Fibroblast of lung (primary cell): Measurements from ENCODE around the gene OTUD3. TPM values are rescaled to one million over a fixed set of nuclear protein-coding genes. Genes with fewer than 3 reads are reported as not detected.
"Not testable (repeated sequence)": the region's sequence is repeated elsewhere in the genome, so short reads cannot be mapped to it uniquely, and the experiment has no call there.

Experiments
- DNase-seq, 2 donors: peaks; one replicate each; pipeline versions ENCODE4 v3.0.0 to v3.0.0-alpha.2; 2010; ENCODE audit warnings: low read depth in 2 of 2
- H2AFZ ChIP-seq: 2 replicates; pipeline ENCODE4 v1.5.1; 2012; ENCODE audit warnings: low read length, control low read depth, inconsistent platforms
- H3K27ac ChIP-seq: 2 replicates; pipeline ENCODE4 v1.5.1; 2011; ENCODE audit warnings: low read length, control low read depth; ENCODE audit not compliant: insufficient read depth
- H3K27me3 ChIP-seq: 2 replicates; pipeline ENCODE4 v1.5.1; 2011; ENCODE audit warnings: mild to moderate bottlenecking, low read length; ENCODE audit not compliant: control insufficient read depth, insufficient read depth
- H3K36me3 ChIP-seq: 2 replicates; pipeline ENCODE4 v1.5.1; 2011; ENCODE audit warnings: low read length; ENCODE audit not compliant: control insufficient read depth, insufficient read depth
- H3K4me1 ChIP-seq: 2 replicates; pipeline ENCODE4 v1.5.1; 2011; ENCODE audit warnings: low read length; ENCODE audit not compliant: control insufficient read depth, insufficient read depth; ENCODE audit errors: extremely low read depth
- H3K4me2 ChIP-seq: 2 replicates; pipeline ENCODE4 v1.5.1; 2011; ENCODE audit warnings: low read length, control low read depth; ENCODE audit not compliant: insufficient read depth; ENCODE audit errors: extremely low read depth
- H3K4me3 ChIP-seq, 4 experiments: fragments of 200-600 bp in 1 of 4; sonication (generic) in 1 of 4; replicated peaks in 1 of 4; 2 replicates each; pipeline ENCODE4 v1.5.1; 2011 to 2016; ENCODE audit warnings: low read length in 4 of 4, low read depth in 3 of 4, mild to moderate bottlenecking in 3 of 4, control low read depth in 2 of 4, inconsistent platforms in 1 of 4, mixed read lengths in 1 of 4; ENCODE audit not compliant: insufficient read depth in 1 of 4; ENCODE audit errors: control extremely low read depth in 1 of 4
- H3K79me2 ChIP-seq: 2 replicates; pipeline ENCODE4 v1.5.1; 2012; ENCODE audit warnings: mild to moderate bottlenecking, low read length, inconsistent platforms; ENCODE audit not compliant: control insufficient read depth, insufficient read depth
- H3K9ac ChIP-seq: 2 replicates; pipeline ENCODE4 v1.5.1; 2011; ENCODE audit warnings: mild to moderate bottlenecking, low read length, control low read depth; ENCODE audit not compliant: insufficient read depth
- H3K9me3 ChIP-seq: 2 replicates; pipeline ENCODE4 v1.5.1; 2012; ENCODE audit warnings: low read depth, low read length; ENCODE audit not compliant: control insufficient read depth, insufficient read depth
- H4K20me1 ChIP-seq: 2 replicates; pipeline ENCODE4 v1.5.1; 2011; ENCODE audit warnings: low read length; ENCODE audit not compliant: control insufficient read depth, insufficient read depth; ENCODE audit errors: extremely low read depth
- EZH2 ChIP-seq: IDR thresholded peaks from 2 replicates; pipeline ENCODE4 v1.5.1; 2012; ENCODE audit warnings: low read length, control low read depth, mild to moderate bottlenecking; ENCODE audit errors: missing control alignments
- polyA plus RNA-seq, 2 donors: library from polyadenylated mRNA; depleted of rRNA in 1 of 2; stranded (reverse) in 1 of 2; unstranded in 1 of 2; fragments of >200 nt; gene quantifications; 2 replicates each; pipeline ENCODE4 v1.2.1, GENCODE V29; 2011 to 2012; ENCODE audit warnings: missing spikeins in 1 of 2
- total RNA-seq: library from RNA; depleted of rRNA; stranded (reverse); fragments of >200 nt; gene quantifications from 2 replicates; pipeline ENCODE4 v1.2.1, GENCODE V29; 2014
- TF ChIP-seq, protein P1 (sequence below), 2 donors: IDR thresholded peaks in 1 of 2; conservative IDR thresholded peaks in 1 of 2; 1 replicate in 1 of 2; 2 replicates in 1 of 2; pipeline ENCODE4 v1.5.1; 2011 to 2012; ENCODE audit warnings: low read length in 2 of 2, control low read depth in 1 of 2, inconsistent platforms in 1 of 2, low read depth in 1 of 2, mild to moderate bottlenecking in 1 of 2

The OTUD3 gene
- total and polyA plus RNA-seq, 2 donors (not counting 1 experiment from before 2014, with no cell fraction given), result 3.0 to 5.0 TPM

DNA sequence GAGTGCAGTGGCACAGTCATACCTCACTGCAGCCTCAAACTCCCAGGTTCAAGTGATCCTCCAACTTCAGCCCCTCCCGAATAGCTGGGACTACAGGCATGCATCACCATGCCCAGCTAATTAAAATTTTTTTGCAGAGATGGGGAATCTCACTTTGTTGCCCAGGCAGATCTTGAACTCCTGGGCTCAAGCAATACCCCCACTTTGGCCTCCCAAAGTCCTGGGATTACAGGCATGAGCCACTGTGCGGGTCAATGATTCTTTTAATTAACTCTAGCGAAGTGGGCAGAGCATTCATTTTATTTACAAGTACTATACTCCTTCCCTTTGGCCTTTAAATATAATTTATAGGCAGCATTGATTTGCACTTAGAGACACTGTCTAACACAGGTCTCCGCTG lies 2.5 kb upstream of the OTUD3 start:
- no peaks in the 10 kb centered on the region for H4K20me1 ChIP-seq
- H3K79me2 ChIP-seq, result peaks cover 19% of the 10 kb centered on the region
- no peaks in the 10 kb centered on the region for H3K9me3 ChIP-seq
- H3K4me2 ChIP-seq, result no peak overlapping the region
- H3K36me3 ChIP-seq, result no peaks in the 10 kb centered on the region
- H3K27me3 ChIP-seq, result peaks cover 4% of the 10 kb centered on the region
- TF ChIP-seq, protein P1, sequence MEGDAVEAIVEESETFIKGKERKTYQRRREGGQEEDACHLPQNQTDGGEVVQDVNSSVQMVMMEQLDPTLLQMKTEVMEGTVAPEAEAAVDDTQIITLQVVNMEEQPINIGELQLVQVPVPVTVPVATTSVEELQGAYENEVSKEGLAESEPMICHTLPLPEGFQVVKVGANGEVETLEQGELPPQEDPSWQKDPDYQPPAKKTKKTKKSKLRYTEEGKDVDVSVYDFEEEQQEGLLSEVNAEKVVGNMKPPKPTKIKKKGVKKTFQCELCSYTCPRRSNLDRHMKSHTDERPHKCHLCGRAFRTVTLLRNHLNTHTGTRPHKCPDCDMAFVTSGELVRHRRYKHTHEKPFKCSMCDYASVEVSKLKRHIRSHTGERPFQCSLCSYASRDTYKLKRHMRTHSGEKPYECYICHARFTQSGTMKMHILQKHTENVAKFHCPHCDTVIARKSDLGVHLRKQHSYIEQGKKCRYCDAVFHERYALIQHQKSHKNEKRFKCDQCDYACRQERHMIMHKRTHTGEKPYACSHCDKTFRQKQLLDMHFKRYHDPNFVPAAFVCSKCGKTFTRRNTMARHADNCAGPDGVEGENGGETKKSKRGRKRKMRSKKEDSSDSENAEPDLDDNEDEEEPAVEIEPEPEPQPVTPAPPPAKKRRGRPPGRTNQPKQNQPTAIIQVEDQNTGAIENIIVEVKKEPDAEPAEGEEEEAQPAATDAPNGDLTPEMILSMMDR (conservative IDR thresholded peaks at IDR 0.05 in 1 of 2, IDR thresholded peaks at IDR 0.05 in 1 of 2; ENCODE audit: low read depth in 1 of 2, low read length in 2 of 2), result no peak
- no peak for TF ChIP-seq EZH2
- H3K4me3 ChIP-seq, result no peak overlapping the region
- peaks cover 9% of the 10 kb centered on the region for H3K4me1 ChIP-seq
- DNase-seq, result no peak
- no peak overlapping the region for H3K27ac ChIP-seq
- no peak overlapping the region for H2AFZ ChIP-seq
- H3K9ac ChIP-seq, result no peak overlapping the region

DNA sequence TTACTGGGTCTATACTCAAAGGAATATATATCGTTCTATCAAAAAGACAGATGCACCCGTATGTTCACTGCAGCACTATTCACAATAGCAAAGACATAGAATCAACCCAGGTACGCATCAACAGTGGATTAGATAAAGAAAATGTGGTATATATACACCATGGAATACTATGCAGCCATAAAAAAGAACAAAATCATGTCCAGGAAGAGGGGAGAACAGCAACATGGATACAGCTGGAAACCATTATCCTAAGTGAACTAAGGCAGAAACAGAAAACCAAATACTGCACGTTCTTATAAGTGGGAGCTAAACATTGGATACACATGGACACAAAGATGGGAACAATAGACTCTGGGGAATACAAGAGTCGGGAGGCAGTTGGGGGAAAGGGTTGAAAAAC lies 1.4 kb upstream of the OTUD3 start:
- H3K4me2 ChIP-seq, H3K27ac ChIP-seq, H3K4me3 ChIP-seq, H3K9me3 ChIP-seq, H3K36me3 ChIP-seq, H2AFZ ChIP-seq, H3K27me3 ChIP-seq, H4K20me1 ChIP-seq, DNase-seq, H3K9ac ChIP-seq, H3K4me1 ChIP-seq: not testable (repeated sequence)
- peaks cover 31% of the 10 kb centered on the region for H3K79me2 ChIP-seq

DNA sequence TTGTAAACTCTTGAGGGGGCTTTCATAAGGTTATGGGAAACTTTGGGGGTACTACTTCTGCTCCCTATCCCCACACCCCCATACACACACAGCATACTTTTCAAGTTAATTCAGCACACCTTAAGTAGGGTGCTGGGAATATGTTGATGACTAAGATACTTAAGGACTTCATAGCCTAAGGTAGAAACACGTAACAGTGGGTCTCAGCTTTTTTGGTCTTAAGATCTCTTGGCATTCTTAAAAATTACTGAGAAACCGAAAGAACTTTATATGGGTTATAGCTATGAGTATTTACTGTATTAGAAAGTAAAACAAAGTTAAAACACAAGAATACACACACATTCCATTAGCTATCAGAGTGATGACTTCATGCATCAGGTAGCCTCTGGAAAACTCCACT lies 2.1 kb downstream of the OTUD3 start:
- Histone ChIP-seq H4K20me1 (no peaks in the 10 kb centered on the region), H3K79me2 (peaks cover 57% of the 10 kb centered on the region), H3K27me3 (no peaks in the 10 kb centered on the region), H3K4me1 (peaks cover 9% of the 10 kb centered on the region), H3K9ac (no peak overlapping the region), H2AFZ (no peak overlapping the region), H3K9me3 (no peaks in the 10 kb centered on the region), H3K27ac (no peak overlapping the region), H3K36me3 (no peaks in the 10 kb centered on the region), H3K4me3 (peak overlapping the region in 1 of 4 experiments; percentile 96), H3K4me2 (peak overlapping the region; percentile 94)
- no peak for TF ChIP-seq EZH2
- DNase-seq, result peak in 1 of 2 donors; percentile 21

DNA sequence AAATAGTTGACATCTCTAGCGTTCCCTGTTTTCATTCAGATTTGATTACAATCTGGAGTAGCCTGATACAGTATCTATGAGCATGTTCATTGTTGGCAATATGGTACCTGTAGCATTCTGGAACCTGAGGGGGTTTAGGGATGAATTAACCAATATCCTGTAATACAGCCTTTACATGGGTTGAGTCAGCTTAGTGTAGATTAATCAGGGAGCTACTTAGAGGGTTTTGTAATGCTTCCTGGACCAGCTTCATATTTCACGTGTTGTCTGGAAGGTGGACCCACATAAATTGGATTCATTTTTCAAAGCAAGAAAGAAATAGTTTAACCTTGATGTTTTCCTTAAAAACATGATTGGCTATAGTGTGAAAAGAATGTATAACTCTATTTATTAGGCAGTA lies 3.6 kb downstream of the OTUD3 start:
- no peak for TF ChIP-seq EZH2
- TF ChIP-seq, protein P1 (conservative IDR thresholded peaks at IDR 0.05 in 1 of 2, IDR thresholded peaks at IDR 0.05 in 1 of 2; ENCODE audit: low read depth in 1 of 2, low read length in 2 of 2), result no peak
- Histone ChIP-seq H3K4me1 (peaks cover 9% of the 10 kb centered on the region), H3K9ac (no peak overlapping the region), H3K4me3 (no peak overlapping the region), H3K9me3 (no peaks in the 10 kb centered on the region), H3K27ac (no peak overlapping the region), H3K36me3 (no peaks in the 10 kb centered on the region), H3K4me2 (no peak overlapping the region), H4K20me1 (no peaks in the 10 kb centered on the region), H3K27me3 (no peaks in the 10 kb centered on the region), H3K79me2 (peaks cover 69% of the 10 kb centered on the region), H2AFZ (no peak overlapping the region)
- peak; percentile 30 to 37 for DNase-seq
